Measurements from ENCODE around the gene UBA52. TPM values are rescaled to one million over a fixed set of nuclear protein-coding genes. Genes with fewer than 3 reads are reported as not detected.

Gene UBA52
- total and polyA plus RNA-seq, 2 of the 13 experiments (the other 11 are each of a cell fraction or from before 2014, with no cell fraction given): 959 to 1,782 TPM

- peak; percentile 94 for TF ChIP-seq ELF1 (CRISPR knock-in tag; IDR thresholded peaks at IDR 0.05)
- TF ChIP-seq PLSCR1 (CRISPR knock-in tag; IDR thresholded peaks at IDR 0.05; ENCODE audit: borderline replicate concordance): no peak
- TF ChIP-seq RFX3 (CRISPR knock-in tag; IDR thresholded peaks at IDR 0.05): no peak
- TF ChIP-seq ZNF337 (CRISPR knock-in tag; IDR thresholded peaks at IDR 0.05; ENCODE audit: borderline replicate concordance, low read depth): no peak
- TF ChIP-seq ZNF598 (CRISPR knock-in tag; IDR thresholded peaks at IDR 0.05; ENCODE audit: borderline replicate concordance): 0 out of 2 replicates have a peak, but pooled peaks have one; percentile 24
- no peak for TF ChIP-seq ZFYVE20 (CRISPR knock-in tag; IDR thresholded peaks at IDR 0.05; ENCODE audit: borderline replicate concordance, low read depth)
- TF ChIP-seq HES4 (CRISPR knock-in tag; IDR thresholded peaks at IDR 0.05; ENCODE audit: borderline replicate concordance): no peak
- TF ChIP-seq ZBTB21 (CRISPR knock-in tag; IDR thresholded peaks at IDR 0.05): no peak
- no peak for TF ChIP-seq FOXP1 (IDR thresholded peaks at IDR 0.05)
- no peak for TF ChIP-seq FOXP1 (CRISPR knock-in tag; IDR thresholded peaks at IDR 0.05)
- TF ChIP-seq THYN1 (CRISPR knock-in tag; IDR thresholded peaks at IDR 0.05; ENCODE audit: borderline replicate concordance, low read depth): no peak
- peak; percentile 66 for TF ChIP-seq CBX1 (IDR thresholded peaks at IDR 0.05; ENCODE audit: low read depth)
- TF ChIP-seq ZFP82 (CRISPR knock-in tag; IDR thresholded peaks at IDR 0.05; ENCODE audit: borderline replicate concordance): 0 out of 2 replicates have a peak, but pooled peaks have one; percentile 81
- no peak for TF ChIP-seq SOX6 (IDR thresholded peaks at IDR 0.05)
- TF ChIP-seq SOX6 (CRISPR knock-in tag; IDR thresholded peaks at IDR 0.05): peak; percentile 26; the same call in 1 of the 2 replicates
- TF ChIP-seq TFDP2 (CRISPR knock-in tag; IDR thresholded peaks at IDR 0.05): peak; percentile 83
- 0 out of 2 replicates have a peak, but pooled peaks have one; percentile 57 for TF ChIP-seq MED13 (CRISPR knock-in tag; IDR thresholded peaks at IDR 0.05)
- TF ChIP-seq CSRNP2 (CRISPR knock-in tag; conservative IDR thresholded peaks at IDR 0.05; ENCODE audit: low read depth): no peak
- TF ChIP-seq ZNF574 (CRISPR knock-in tag; IDR thresholded peaks at IDR 0.05): peak; percentile 74
- TF ChIP-seq POGZ (CRISPR knock-in tag; IDR thresholded peaks at IDR 0.05): 0 out of 2 replicates have a peak, but pooled peaks have one; percentile 20
These were observed 14.1 kb upstream of the UBA52 start, which contains the start of gene KXD1 (continued) for GRCh38 chr19:18557411-18558201.
